Measurements from ENCODE around the gene C12orf54.
"Not testable (repeated sequence)": the region's sequence is repeated elsewhere in the genome, so short reads cannot be mapped to it uniquely, and the experiment has no call there.

The C12orf54 gene

GRCh38 chr12:48482198-48482597, at the start of gene C12orf54:
TSS of gene C12orf54 (plus strand) at chr12:48482498. CDS start at chr12:48483297, 799 bp downstream.
- ATAC-seq (no peak), DNase-seq (no peak)
- H3K36me3 Mint-ChIP-seq (ENCODE audit: low read depth) = peaks cover 2% of the 10 kb centered on the region
- H3K4me1 Mint-ChIP-seq = no peaks in the 10 kb centered on the region
- H3K27me3 Mint-ChIP-seq = peaks cover 5% of the 10 kb centered on the region
- no peak within 1 kb of the TSS for H3K4me3 Mint-ChIP-seq
- peaks cover 10% of the 10 kb centered on the region for H3K9me3 Mint-ChIP-seq
- no peak within 1 kb of the TSS for H3K27ac Mint-ChIP-seq

GRCh38 chr12:48434016-48434415, 48.3 kb upstream of the C12orf54 start:
- ATAC-seq, H3K27ac Mint-ChIP-seq: not testable (repeated sequence)

GRCh38 chr12:48441069-48441468, 41.2 kb upstream of the C12orf54 start:
- peaks cover 8% of the 10 kb centered on the region for H3K4me1 Mint-ChIP-seq

More at GRCh38 chr12:48434016-48434415, 48.3 kb upstream of the C12orf54 start:
- not testable (repeated sequence) for H3K4me1 Mint-ChIP-seq; DNase-seq; H3K27me3 Mint-ChIP-seq; H3K36me3 Mint-ChIP-seq (ENCODE audit: low read depth); H3K4me3 Mint-ChIP-seq
- peaks cover 16% of the 10 kb centered on the region for H3K9me3 Mint-ChIP-seq

GRCh38 chr12:48442179-48442847, 40.0 kb upstream of the C12orf54 start:
- Mint-ChIP-seq H3K27ac (no peak overlapping the region), H3K9me3 (no peaks in the 10 kb centered on the region), H3K36me3 (ENCODE audit: low read depth) (no peaks in the 10 kb centered on the region), H3K4me3 (no peak overlapping the region), H3K27me3 (no peaks in the 10 kb centered on the region), H3K4me1 (peaks cover 14% of the 10 kb centered on the region)
- ATAC-seq (no peak), DNase-seq (no peak)

More at GRCh38 chr12:48441069-48441468, 41.2 kb upstream of the C12orf54 start:
- DNase-seq (no peak), ATAC-seq (no peak)
- Mint-ChIP-seq H3K27me3 (no peaks in the 10 kb centered on the region), H3K27ac (no peak overlapping the region), H3K36me3 (ENCODE audit: low read depth) (no peaks in the 10 kb centered on the region), H3K9me3 (no peaks in the 10 kb centered on the region), H3K4me3 (no peak overlapping the region)

GRCh38 chr12:48445538-48445937, 36.8 kb upstream of the C12orf54 start:
- Mint-ChIP-seq H3K4me1 (peaks cover 14% of the 10 kb centered on the region), H3K9me3 (peaks cover 12% of the 10 kb centered on the region), H3K27me3 (no peaks in the 10 kb centered on the region), H3K36me3 (ENCODE audit: low read depth) (peaks cover 2% of the 10 kb centered on the region), H3K4me3 (no peak overlapping the region), H3K27ac (no peak overlapping the region)
- DNase-seq (no peak), ATAC-seq (no peak)

GRCh38 chr12:48446161-48446776, 36.0 kb upstream of the C12orf54 start:
- ATAC-seq (no peak), DNase-seq (no peak)
- no peak overlapping the region for H3K27ac Mint-ChIP-seq

GRCh38 chr12:48447755-48448154, 34.5 kb upstream of the C12orf54 start:
- Mint-ChIP-seq H3K9me3 (peaks cover 13% of the 10 kb centered on the region), H3K4me3 (no peak overlapping the region), H3K36me3 (ENCODE audit: low read depth) (peaks cover 2% of the 10 kb centered on the region), H3K4me1 (peaks cover 14% of the 10 kb centered on the region), H3K27me3 (no peaks in the 10 kb centered on the region), H3K27ac (no peak overlapping the region)
- ATAC-seq = no peak
- DNase-seq = no peak

More at GRCh38 chr12:48446161-48446776, 36.0 kb upstream of the C12orf54 start:
- Mint-ChIP-seq H3K9me3 (peaks cover 13% of the 10 kb centered on the region), H3K36me3 (ENCODE audit: low read depth) (peaks cover 2% of the 10 kb centered on the region), H3K4me3 (no peak overlapping the region), H3K4me1 (peaks cover 14% of the 10 kb centered on the region), H3K27me3 (no peaks in the 10 kb centered on the region)

- H3K4me3 Mint-ChIP-seq = no peak overlapping the region
- ATAC-seq (no peak), DNase-seq (no peak)
- H3K4me1 Mint-ChIP-seq = peaks cover 3% of the 10 kb centered on the region
- no peak overlapping the region for H3K27ac Mint-ChIP-seq
- peaks cover 2% of the 10 kb centered on the region for H3K36me3 Mint-ChIP-seq (ENCODE audit: low read depth)
- no peaks in the 10 kb centered on the region for H3K27me3 Mint-ChIP-seq
- H3K9me3 Mint-ChIP-seq = peaks cover 13% of the 10 kb centered on the region
Observed at GRCh38 chr12:48451372-48451771, 30.9 kb upstream of the C12orf54 start.

- H3K9me3 Mint-ChIP-seq = peaks cover 13% of the 10 kb centered on the region
- H3K27ac Mint-ChIP-seq, ATAC-seq: not testable (repeated sequence)
Observed at GRCh38 chr12:48452961-48453360, 29.3 kb upstream of the C12orf54 start.

GRCh38 chr12:48454667-48455066, 27.6 kb upstream of the C12orf54 start:
- Mint-ChIP-seq H3K9me3 (peaks cover 10% of the 10 kb centered on the region), H3K4me1 (peaks cover 2% of the 10 kb centered on the region), H3K36me3 (ENCODE audit: low read depth) (peaks cover 2% of the 10 kb centered on the region), H3K4me3 (no peak overlapping the region), H3K27ac (no peak overlapping the region), H3K27me3 (peaks cover 8% of the 10 kb centered on the region)
- DNase-seq = no peak
- no peak for ATAC-seq

More at GRCh38 chr12:48452961-48453360, 29.3 kb upstream of the C12orf54 start:
- DNase-seq; H3K4me1 Mint-ChIP-seq; H3K27me3 Mint-ChIP-seq; H3K36me3 Mint-ChIP-seq (ENCODE audit: low read depth); H3K4me3 Mint-ChIP-seq: not testable (repeated sequence)

GRCh38 chr12:48455116-48455515, 27.2 kb upstream of the C12orf54 start:
- Mint-ChIP-seq H3K4me1 (peaks cover 2% of the 10 kb centered on the region), H3K9me3 (peaks cover 6% of the 10 kb centered on the region), H3K36me3 (ENCODE audit: low read depth) (no peaks in the 10 kb centered on the region), H3K27ac (no peak overlapping the region), H3K4me3 (no peak overlapping the region), H3K27me3 (peaks cover 8% of the 10 kb centered on the region)
- ATAC-seq (no peak), DNase-seq (no peak)

GRCh38 chr12:48459259-48459658, 23.0 kb upstream of the C12orf54 start:
- Mint-ChIP-seq H3K4me3 (no peak overlapping the region), H3K27me3 (peaks cover 18% of the 10 kb centered on the region), H3K9me3 (no peaks in the 10 kb centered on the region), H3K4me1 (peaks cover 2% of the 10 kb centered on the region), H3K27ac (no peak overlapping the region), H3K36me3 (ENCODE audit: low read depth) (no peaks in the 10 kb centered on the region)
- DNase-seq (no peak), ATAC-seq (no peak)

- H3K4me1 Mint-ChIP-seq; H3K36me3 Mint-ChIP-seq (ENCODE audit: low read depth); DNase-seq; H3K4me3 Mint-ChIP-seq; H3K27ac Mint-ChIP-seq; H3K27me3 Mint-ChIP-seq; ATAC-seq: not testable (repeated sequence)
- peaks cover 46% of the 10 kb centered on the region for H3K9me3 Mint-ChIP-seq
Observed at GRCh38 chr12:48469027-48469426, 13.3 kb upstream of the C12orf54 start.

- peaks cover 9% of the 10 kb centered on the region for H3K36me3 Mint-ChIP-seq (ENCODE audit: low read depth)
- no peak for ATAC-seq
- no peak within 1 kb of the TSS for H3K4me3 Mint-ChIP-seq
- no peaks in the 10 kb centered on the region for H3K4me1 Mint-ChIP-seq
- H3K9me3 Mint-ChIP-seq = peaks cover 46% of the 10 kb centered on the region
- no peak within 1 kb of the TSS for H3K27ac Mint-ChIP-seq
- H3K27me3 Mint-ChIP-seq = peaks cover 10% of the 10 kb centered on the region
- no peak for DNase-seq
Observed at GRCh38 chr12:48472259-48472658, 10.0 kb upstream of the C12orf54 start, which contains the start of gene ANP32D. TSS of gene ANP32D (plus strand) at chr12:48472559. CDS start at chr12:48472665, 106 bp downstream.

- Mint-ChIP-seq H3K9me3 (peaks cover 42% of the 10 kb centered on the region), H3K4me3 (no peak overlapping the region), H3K27ac (no peak overlapping the region), H3K4me1 (no peaks in the 10 kb centered on the region), H3K36me3 (ENCODE audit: low read depth) (peaks cover 9% of the 10 kb centered on the region), H3K27me3 (peaks cover 10% of the 10 kb centered on the region)
- DNase-seq (no peak), ATAC-seq (no peak)
Observed at GRCh38 chr12:48473061-48473460, 9.2 kb upstream of the C12orf54 start.

All from activated naive CD8-positive, alpha-beta T cell treated with anti-CD3 and anti-CD28 coated beads, Interleukin-2, amount 50 U/mL, for 24 hours (primary cell).